ENCODE results near the gene PDE1A. TPM values are rescaled to one million over a fixed set of nuclear protein-coding genes. Genes with fewer than 3 reads are reported as not detected.

The PDE1A gene
- total and polyA plus RNA-seq, 4 donors = 0.64 to 5.2 (median 1.7) TPM

GRCh38 chr2:182117196-182117595 lies 309.6 kb downstream of the PDE1A start:
- no peak for DNase-seq (ENCODE audit: low spot score)
- WGBS = 93% methylated on average over 1 of the region's 1 CpG

More at GRCh38 chr2:182117196-182117595, 309.6 kb downstream of the PDE1A start:
- Histone ChIP-seq H3K27ac (ENCODE audit: low read depth in 1 of 2, low read length in 2 of 2) (no peak overlapping the region), H3K9me3 (ENCODE audit: control insufficient read depth in 4 of 4, low read length in 3 of 4) (no peaks in the 10 kb centered on the region), H3K4me1 (ENCODE audit: control insufficient read depth in 4 of 4, insufficient read depth in 4 of 4, low read length in 3 of 4) (no peaks in the 10 kb centered on the region), H3K36me3 (ENCODE audit: control insufficient read depth in 4 of 4, insufficient read depth in 3 of 4, low read depth in 1 of 4, low read length in 3 of 4) (no peaks in the 10 kb centered on the region), H3K9ac (ENCODE audit: low read depth in 1 of 2, low read length in 2 of 2) (no peak overlapping the region), H3K27me3 (ENCODE audit: control insufficient read depth in 4 of 4, insufficient read depth in 4 of 4, low read length in 3 of 4) (no peaks in the 10 kb centered on the region), H3K4me3 (ENCODE audit: low read depth in 1 of 3, low read length in 3 of 3) (no peak overlapping the region)
- TF ChIP-seq NR2F2 (IDR thresholded peaks at IDR 0.05) (no peak), ZBTB33 (IDR thresholded peaks at IDR 0.05) (no peak), REST (IDR thresholded peaks at IDR 0.05) (no peak), SP1 (IDR thresholded peaks at IDR 0.05) (no peak), HNF4A (conservative IDR thresholded peaks at IDR 0.05) (no peak), TAF1 (conservative IDR thresholded peaks at IDR 0.05) (no peak), FOXA2 (IDR thresholded peaks at IDR 0.05) (no peak), FOXA1 (IDR thresholded peaks at IDR 0.05) (no peak), EGR1 (IDR thresholded peaks at IDR 0.05; ENCODE audit: low read depth in 2 of 2) (no peak), CTCF (IDR thresholded peaks at IDR 0.05; ENCODE audit: low read depth, low read length, missing input control) (no peak), YY1 (IDR thresholded peaks at IDR 0.05) (no peak), RAD21 (IDR thresholded peaks at IDR 0.05) (no peak), RXRA (IDR thresholded peaks at IDR 0.05) (no peak), JUND (IDR thresholded peaks at IDR 0.05) (no peak), ATF3 (IDR thresholded peaks at IDR 0.05) (no peak), GABPA (IDR thresholded peaks at IDR 0.05 in 1 of 2, conservative IDR thresholded peaks at IDR 0.05 in 1 of 2) (no peak), HNF4G (IDR thresholded peaks at IDR 0.05) (no peak), MAX (IDR thresholded peaks at IDR 0.05) (no peak)
